GM12878 (cell line): ENCODE measurements around the gene XKRX.

Experiments
- BHLHE40 ChIP-seq, 2 experiments: fragments of 450-650 bp in 1 of 2; IDR thresholded peaks; 2 replicates each; pipeline ENCODE4 v1.6.1; 2011 to 2017; ENCODE audit warnings: low read depth in 2 of 2, borderline replicate concordance in 1 of 2, improper control_type of control experiment in 1 of 2, low read length in 1 of 2, mild to moderate bottlenecking in 1 of 2
- CEBPB ChIP-seq, 2 experiments: fragments of 150-350 bp in 1 of 2; IDR thresholded peaks; 2 replicates each; pipeline ENCODE4 v1.6.1; 2012 to 2014; ENCODE audit warnings: low read depth in 2 of 2, low read length in 2 of 2, borderline replicate concordance in 1 of 2, inconsistent platforms in 1 of 2
- CEBPZ ChIP-seq: fragments of 150-350 bp; IDR thresholded peaks from 2 replicates; pipeline ENCODE4 v1.6.1; 2016; ENCODE audit warnings: low read depth, low read length
- CTCF ChIP-seq, 3 experiments: IDR thresholded peaks in 2 of 3; conservative IDR thresholded peaks in 1 of 3; 2 replicates each; pipeline ENCODE4 v1.5.1; 2011; ENCODE audit warnings: low read depth in 3 of 3, low read length in 3 of 3, mild to moderate bottlenecking in 3 of 3, control low read depth in 2 of 3, moderate library complexity in 2 of 3, inconsistent platforms in 1 of 3, mixed read lengths in 1 of 3; ENCODE audit not compliant: control insufficient read depth in 2 of 3, insufficient read depth in 1 of 3; ENCODE audit errors: extremely low read depth in 1 of 3
- JUND ChIP-seq: IDR thresholded peaks from 2 replicates; pipeline ENCODE4 v1.6.1; 2012; ENCODE audit warnings: low read depth, mild to moderate bottlenecking, low read length, improper control_type of control experiment, moderate library complexity
- POLR2A ChIP-seq: IDR thresholded peaks from 2 replicates; pipeline ENCODE4 v1.6.1; 2011; ENCODE audit warnings: low read depth, mild to moderate bottlenecking, low read length
- PRDM15 ChIP-seq: fragments of 450-650 bp; formaldehyde crosslinking; IDR thresholded peaks from 2 replicates; pipeline ENCODE4 v1.4.0; 2020; ENCODE audit warnings: mild to moderate bottlenecking, moderate library complexity
- ZBTB4 ChIP-seq: fragments of 450-650 bp; formaldehyde crosslinking; IDR thresholded peaks from 2 replicates; pipeline ENCODE4 v1.4.0; 2022; ENCODE audit warnings: mild to moderate bottlenecking, moderate library complexity
- ZNF24 ChIP-seq: fragments of 450-650 bp; IDR thresholded peaks from 2 replicates; pipeline ENCODE4 v1.6.1; 2017; ENCODE audit warnings: antibody characterized with exemption, mild to moderate bottlenecking

DNA sequence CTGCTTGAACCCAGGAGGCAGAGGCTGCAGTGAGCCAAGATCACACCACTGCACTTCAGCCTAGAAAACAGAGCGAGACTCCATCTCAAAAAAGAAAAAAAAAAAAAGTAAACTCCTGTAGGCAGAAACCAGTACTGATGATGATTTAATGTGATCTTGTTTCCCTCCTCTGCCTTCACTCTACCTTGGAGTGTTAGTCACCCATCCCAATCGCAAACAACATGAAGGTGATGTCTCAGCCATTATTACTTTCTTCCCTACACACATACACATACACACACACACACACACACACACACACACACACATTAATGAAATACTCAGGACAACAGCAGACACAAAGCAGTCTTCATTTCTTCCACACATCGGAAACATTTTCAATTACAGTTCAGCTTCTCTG, 15.6 kb downstream of the XKRX start:
- TF ChIP-seq ZNF24 (no peak), BHLHE40 (IDR thresholded peaks at IDR 0.05; ENCODE audit: borderline replicate concordance in 1 of 2, low read depth in 2 of 2, low read length in 1 of 2) (no peak), POLR2A (no peak), ZBTB4 (CRISPR knock-in tag) (no peak), JUND (no peak), PRDM15 (CRISPR knock-in tag) (no peak), CTCF (IDR thresholded peaks at IDR 0.05 in 2 of 3, conservative IDR thresholded peaks at IDR 0.05 in 1 of 3; ENCODE audit: control insufficient read depth in 2 of 3, extremely low read depth in 1 of 3, insufficient read depth in 1 of 3, low read depth in 3 of 3, low read length in 3 of 3) (no peak), CEBPB (IDR thresholded peaks at IDR 0.05; ENCODE audit: borderline replicate concordance in 1 of 2, low read depth in 2 of 2, low read length in 2 of 2) (no peak), CEBPZ (no peak)
